Measurements from ENCODE around the gene CPLX3. TPM values are rescaled to one million over a fixed set of nuclear protein-coding genes. Genes with fewer than 3 reads are reported as not detected.

CPLX3 gene
- polyA plus RNA-seq, 1 experiment, result not detected

DNA sequence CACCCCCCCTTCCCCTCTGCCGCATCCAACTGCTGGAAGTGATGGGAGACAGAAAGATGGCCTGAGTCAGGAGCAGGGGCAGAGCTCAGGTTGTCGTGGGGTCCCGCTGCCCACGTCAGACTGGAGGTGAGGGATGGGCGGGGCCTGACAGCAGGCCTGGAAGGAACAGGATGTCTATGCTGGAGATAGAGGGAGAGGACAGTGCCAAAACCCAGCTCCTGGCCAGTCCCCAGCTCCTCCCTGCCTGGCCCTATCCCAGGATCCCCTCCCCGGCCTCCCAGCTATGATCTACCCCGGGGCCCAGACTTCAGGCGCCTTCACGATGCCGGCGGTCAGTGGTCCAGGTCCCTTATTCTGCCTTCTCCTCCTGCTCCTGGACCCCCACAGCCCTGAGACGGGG lies 13.9 kb upstream of the CPLX3 start, which contains the start of gene LMAN1L:
Gene LMAN1L, plus strand, starts transcription at position 303 of the 400 bp plus-strand sequence. Its CDS starts 20 bp downstream, at position 323.
- TF ChIP-seq, protein P1, sequence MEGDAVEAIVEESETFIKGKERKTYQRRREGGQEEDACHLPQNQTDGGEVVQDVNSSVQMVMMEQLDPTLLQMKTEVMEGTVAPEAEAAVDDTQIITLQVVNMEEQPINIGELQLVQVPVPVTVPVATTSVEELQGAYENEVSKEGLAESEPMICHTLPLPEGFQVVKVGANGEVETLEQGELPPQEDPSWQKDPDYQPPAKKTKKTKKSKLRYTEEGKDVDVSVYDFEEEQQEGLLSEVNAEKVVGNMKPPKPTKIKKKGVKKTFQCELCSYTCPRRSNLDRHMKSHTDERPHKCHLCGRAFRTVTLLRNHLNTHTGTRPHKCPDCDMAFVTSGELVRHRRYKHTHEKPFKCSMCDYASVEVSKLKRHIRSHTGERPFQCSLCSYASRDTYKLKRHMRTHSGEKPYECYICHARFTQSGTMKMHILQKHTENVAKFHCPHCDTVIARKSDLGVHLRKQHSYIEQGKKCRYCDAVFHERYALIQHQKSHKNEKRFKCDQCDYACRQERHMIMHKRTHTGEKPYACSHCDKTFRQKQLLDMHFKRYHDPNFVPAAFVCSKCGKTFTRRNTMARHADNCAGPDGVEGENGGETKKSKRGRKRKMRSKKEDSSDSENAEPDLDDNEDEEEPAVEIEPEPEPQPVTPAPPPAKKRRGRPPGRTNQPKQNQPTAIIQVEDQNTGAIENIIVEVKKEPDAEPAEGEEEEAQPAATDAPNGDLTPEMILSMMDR (IDR thresholded peaks at IDR 0.05; ENCODE audit: low read depth, low read length), result no peak
- H3K27ac ChIP-seq (ENCODE audit: low read depth, low read length), result no peak within 1 kb of the TSS
- ChIA-PET POLR2A (no interaction called here), CTCF (no interaction called here)
- no peaks in the 10 kb centered on the region for H3K9me3 ChIP-seq (ENCODE audit: control insufficient read depth, insufficient read depth, low read length)
- no peak for DNase-seq (ENCODE audit: low read depth, low spot score)
- no peaks in the 10 kb centered on the region for H3K27me3 ChIP-seq (ENCODE audit: control insufficient read depth, insufficient read depth, low read length)
- H3K4me3 ChIP-seq (ENCODE audit: low read depth, low read length), result no peak within 1 kb of the TSS

DNA sequence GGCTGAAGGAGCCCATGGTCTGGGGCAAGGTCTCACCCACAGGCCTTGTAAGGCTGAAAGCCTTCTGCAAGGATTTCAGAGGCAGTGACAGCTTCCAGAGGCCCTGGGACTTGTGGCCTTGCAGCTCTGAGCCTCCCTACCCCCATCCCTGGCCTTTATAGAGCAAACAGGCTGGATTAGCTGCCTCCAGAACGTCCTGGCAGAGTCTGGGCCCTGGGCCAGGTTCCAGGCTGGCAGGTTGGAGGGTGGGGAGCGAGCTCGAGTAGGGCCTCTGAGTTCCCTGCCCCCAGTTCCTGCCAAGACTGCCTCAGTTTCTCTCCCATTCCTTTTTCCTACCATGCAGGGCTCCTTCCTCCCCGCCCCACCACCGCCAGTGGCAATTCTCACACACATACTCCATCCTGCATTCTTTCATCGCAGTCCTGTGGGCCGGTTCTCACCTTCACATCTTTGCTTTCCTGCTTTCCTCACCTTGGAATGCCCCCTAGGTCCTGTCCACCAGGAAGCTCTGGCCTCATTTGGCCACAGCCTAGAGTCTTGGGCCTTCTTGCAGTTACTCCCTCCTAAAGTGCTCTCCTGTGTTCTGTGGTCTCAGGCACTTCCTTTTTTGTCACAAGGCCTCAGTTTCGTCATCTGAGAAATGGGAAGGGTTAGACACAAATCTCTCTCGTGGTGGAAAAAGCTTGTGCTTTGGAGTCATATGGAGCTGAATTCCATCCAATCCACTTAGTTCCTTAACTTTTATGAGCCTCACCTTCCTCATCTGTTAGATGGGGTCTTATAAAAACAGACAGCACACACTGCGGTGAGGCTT lies 11.1 kb upstream of the CPLX3 start:
- TF ChIP-seq, protein P1 (IDR thresholded peaks at IDR 0.05; ENCODE audit: low read depth, low read length), result no peak
- no peak for DNase-seq (ENCODE audit: low read depth, low spot score)
- no peaks in the 10 kb centered on the region for H3K27me3 ChIP-seq (ENCODE audit: control insufficient read depth, insufficient read depth, low read length)
- no peaks in the 10 kb centered on the region; the same call in 1 of the 2 replicates for H3K9me3 ChIP-seq (ENCODE audit: control insufficient read depth, insufficient read depth, low read length)
- no peak overlapping the region for H3K4me3 ChIP-seq (ENCODE audit: low read depth, low read length)
- ChIA-PET POLR2A (no interaction called here), CTCF (interaction anchor here (1.0 to 1.5 kb wide), 2 partner anchors 15 to 16 kb away, joined by 3 to 5 read pairs; no protein-coding TSS in a partner anchor)
- peak overlapping the region; percentile 11 for H3K27ac ChIP-seq (ENCODE audit: low read depth, low read length)

DNA sequence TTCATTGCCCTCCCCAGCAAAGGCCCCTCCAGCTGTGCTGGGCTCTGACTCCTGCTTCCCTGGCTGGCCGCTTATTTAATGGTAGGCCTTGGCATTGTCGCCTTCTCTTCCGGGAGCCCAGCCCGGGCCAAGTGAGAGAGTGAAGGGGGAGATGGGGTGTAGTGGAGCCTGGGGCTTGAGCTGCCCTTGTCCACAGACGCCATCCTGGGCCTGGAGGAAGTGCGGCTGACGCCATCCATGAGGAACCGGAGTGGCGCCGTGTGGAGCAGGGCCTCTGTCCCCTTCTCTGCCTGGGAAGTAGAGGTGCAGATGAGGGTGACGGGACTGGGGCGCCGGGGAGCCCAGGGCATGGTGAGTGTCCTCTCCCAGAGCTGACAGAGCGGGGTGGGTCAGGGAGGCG lies 10.5 kb upstream of the CPLX3 start:
- H3K4me3 ChIP-seq (ENCODE audit: low read depth, low read length), result no peak overlapping the region
- TF ChIP-seq, protein P1 (IDR thresholded peaks at IDR 0.05; ENCODE audit: low read depth, low read length), result no peak
- no peak for DNase-seq (ENCODE audit: low read depth, low spot score)
- peak overlapping the region; percentile 11 for H3K27ac ChIP-seq (ENCODE audit: low read depth, low read length)
- CTCF ChIA-PET, result interaction anchor here (1.0 kb wide), 1 partner anchor 16 kb away, joined by 5 read pairs; no protein-coding TSS in a partner anchor
- H3K27me3 ChIP-seq (ENCODE audit: control insufficient read depth, insufficient read depth, low read length), result no peaks in the 10 kb centered on the region
- POLR2A ChIA-PET, result no interaction called here
- H3K9me3 ChIP-seq (ENCODE audit: control insufficient read depth, insufficient read depth, low read length), result no peaks in the 10 kb centered on the region; the same call in 1 of the 2 replicates

DNA sequence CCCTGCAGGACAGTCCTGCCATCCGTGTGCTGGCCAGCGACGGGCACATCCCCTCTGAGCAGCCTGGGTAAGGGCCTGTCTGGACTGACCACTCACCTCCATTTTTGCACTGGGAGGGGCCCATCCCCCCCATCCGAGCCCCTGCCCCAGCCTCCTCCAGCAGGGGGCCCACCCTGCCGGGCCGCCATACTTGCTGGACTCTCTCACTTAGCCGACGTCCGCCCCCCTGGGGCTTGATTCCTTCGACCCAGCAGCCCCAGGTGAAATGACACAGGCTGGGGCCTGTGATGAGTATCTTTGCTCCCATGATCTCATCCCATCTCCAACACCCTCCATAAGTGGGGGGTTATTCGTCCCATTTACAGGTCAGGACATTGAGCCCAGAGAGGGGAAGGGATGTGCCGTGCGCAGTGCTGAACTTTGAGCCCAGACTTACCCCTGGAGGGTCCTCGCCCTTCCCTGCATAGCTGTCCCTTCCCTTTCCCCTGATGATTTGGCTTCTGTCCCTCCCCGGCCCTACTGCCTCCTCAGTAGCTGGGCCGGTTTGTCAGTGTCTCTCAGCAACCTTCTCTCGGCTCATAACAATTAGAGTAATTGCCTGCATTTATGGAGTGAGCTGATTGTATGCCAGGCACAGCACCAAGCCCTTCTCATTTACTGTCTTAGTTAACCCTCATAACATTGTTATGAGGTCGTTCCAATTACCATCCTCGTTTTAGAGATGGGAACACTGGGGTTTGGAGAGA lies 9.6 kb upstream of the CPLX3 start:
- Histone ChIP-seq H3K4me3 (ENCODE audit: low read depth, low read length) (no peak overlapping the region), H3K9me3 (ENCODE audit: control insufficient read depth, insufficient read depth, low read length) (no peaks in the 10 kb centered on the region; the same call in 1 of the 2 replicates), H3K27ac (ENCODE audit: low read depth, low read length) (no peak overlapping the region), H3K27me3 (ENCODE audit: control insufficient read depth, insufficient read depth, low read length) (no peaks in the 10 kb centered on the region)
- DNase-seq (ENCODE audit: low read depth, low spot score), result no peak
- TF ChIP-seq, protein P1 (IDR thresholded peaks at IDR 0.05; ENCODE audit: low read depth, low read length), result no peak
- ChIA-PET CTCF (no interaction called here), POLR2A (no interaction called here)

Data from AG04450 (cell line).